Endothelial cell (in vitro differentiated cells): ENCODE measurements around the gene ACSL3. TPM values are rescaled to one million over a fixed set of nuclear protein-coding genes. Genes with fewer than 3 reads are reported as not detected.

Source experiments
- DNase-seq: peaks from one replicate; pipeline ENCODE4 v3.0.0; 2021; ENCODE audit warnings: low spot score
- H3K27ac Mint-ChIP-seq: one replicate; pipeline ENCODE4 v1.8.0; 2021; ENCODE audit warnings: mixed read lengths, inconsistent platforms; ENCODE audit not compliant: unreplicated experiment
- H3K27me3 Mint-ChIP-seq: one replicate; pipeline ENCODE4 v1.8.0; 2021; ENCODE audit warnings: mild to moderate bottlenecking, moderate library complexity, mixed read lengths, inconsistent platforms; ENCODE audit not compliant: unreplicated experiment
- H3K36me3 Mint-ChIP-seq: one replicate; pipeline ENCODE4 v1.8.0; 2021; ENCODE audit warnings: mild to moderate bottlenecking, low read depth, mixed read lengths, inconsistent platforms; ENCODE audit not compliant: unreplicated experiment
- H3K4me1 Mint-ChIP-seq: one replicate; pipeline ENCODE4 v1.8.0; 2021; ENCODE audit warnings: mild to moderate bottlenecking, mixed read lengths, inconsistent platforms; ENCODE audit not compliant: unreplicated experiment
- H3K4me3 Mint-ChIP-seq: one replicate; pipeline ENCODE4 v1.8.0; 2021; ENCODE audit warnings: mild to moderate bottlenecking, mixed read lengths, inconsistent platforms; ENCODE audit not compliant: unreplicated experiment
- H3K9me3 Mint-ChIP-seq: one replicate; pipeline ENCODE4 v1.8.0; 2021; ENCODE audit warnings: mixed read lengths, inconsistent platforms; ENCODE audit not compliant: unreplicated experiment
- long read RNA-seq: library from polyadenylated mRNA; unstranded; transcript quantifications from one replicate; pipeline ENCODE4 v2.0.0, GENCODE V29; 2020; ENCODE audit not compliant: unreplicated experiment
- total RNA-seq: library from RNA; stranded (reverse); fragmentation: NEBNext Ultra II Directional; extraction: Animal tissue kit (Norgen Biotek cat#: 25700); gene quantifications from one replicate; pipeline ENCODE4 v1.2.1, GENCODE V29; 2021; ENCODE audit not compliant: unreplicated experiment
- TF ChIP-seq, protein P1 (sequence below): fragments of 200-600 bp; sonication (generic); IDR thresholded peaks from one replicate; pipeline ENCODE4 v1.5.0; 2021; ENCODE audit warnings: antibody characterized with exemption; ENCODE audit not compliant: unreplicated experiment

Gene ACSL3
- total RNA-seq, result 163 TPM
- long read RNA-seq, full-length matches to known transcripts, result 38 of 44 reads
- long read RNA-seq, partial matches to known transcripts, result 4 of 44 reads
- long read RNA-seq, other reads (novel, unspliced or antisense), result 2 of 44 reads

- DNase-seq, result peak; percentile 99
- Mint-ChIP-seq H3K36me3 (peaks cover 4% of the 10 kb centered on the region), H3K4me1 (peaks cover 20% of the 10 kb centered on the region), H3K27ac (peak within 1 kb of the TSS; percentile 94), H3K9me3 (no peaks in the 10 kb centered on the region), H3K27me3 (peaks cover 4% of the 10 kb centered on the region), H3K4me3 (peak within 1 kb of the TSS; percentile 85)
- TF ChIP-seq, protein P1, sequence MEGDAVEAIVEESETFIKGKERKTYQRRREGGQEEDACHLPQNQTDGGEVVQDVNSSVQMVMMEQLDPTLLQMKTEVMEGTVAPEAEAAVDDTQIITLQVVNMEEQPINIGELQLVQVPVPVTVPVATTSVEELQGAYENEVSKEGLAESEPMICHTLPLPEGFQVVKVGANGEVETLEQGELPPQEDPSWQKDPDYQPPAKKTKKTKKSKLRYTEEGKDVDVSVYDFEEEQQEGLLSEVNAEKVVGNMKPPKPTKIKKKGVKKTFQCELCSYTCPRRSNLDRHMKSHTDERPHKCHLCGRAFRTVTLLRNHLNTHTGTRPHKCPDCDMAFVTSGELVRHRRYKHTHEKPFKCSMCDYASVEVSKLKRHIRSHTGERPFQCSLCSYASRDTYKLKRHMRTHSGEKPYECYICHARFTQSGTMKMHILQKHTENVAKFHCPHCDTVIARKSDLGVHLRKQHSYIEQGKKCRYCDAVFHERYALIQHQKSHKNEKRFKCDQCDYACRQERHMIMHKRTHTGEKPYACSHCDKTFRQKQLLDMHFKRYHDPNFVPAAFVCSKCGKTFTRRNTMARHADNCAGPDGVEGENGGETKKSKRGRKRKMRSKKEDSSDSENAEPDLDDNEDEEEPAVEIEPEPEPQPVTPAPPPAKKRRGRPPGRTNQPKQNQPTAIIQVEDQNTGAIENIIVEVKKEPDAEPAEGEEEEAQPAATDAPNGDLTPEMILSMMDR, result peak; percentile 47
These were observed at the start of gene ACSL3 for GRCh38 chr2:222860740-222861410. Gene ACSL3 (plus strand): TSS chr2:222861036. CDS start chr2:222908773, 47,737 bp downstream.

DNA sequence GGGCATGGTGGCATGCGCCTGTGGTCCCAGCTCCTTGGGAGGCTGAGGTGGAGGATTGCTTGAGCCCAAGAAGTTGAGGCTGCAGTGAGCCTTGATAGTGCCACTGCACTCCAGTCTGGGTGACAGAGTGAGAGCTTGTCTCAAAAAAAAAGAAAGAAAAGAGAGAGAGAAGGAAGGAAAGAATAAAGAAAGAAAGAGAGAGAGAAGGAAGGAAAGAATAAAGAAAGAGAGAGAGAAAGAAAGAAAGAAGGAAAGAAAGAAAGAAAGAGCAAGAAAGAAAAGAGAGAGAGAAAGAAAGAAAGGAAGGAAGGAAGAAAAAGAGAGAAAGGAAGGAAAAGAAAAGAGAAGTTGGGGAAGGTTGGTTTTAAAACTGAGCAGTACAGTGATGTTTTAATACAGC is 49.0 kb upstream of the ACSL3 start:
- Mint-ChIP-seq H3K27ac (no peak overlapping the region), H3K9me3 (no peaks in the 10 kb centered on the region), H3K4me1 (peaks cover 5% of the 10 kb centered on the region), H3K36me3 (no peaks in the 10 kb centered on the region), H3K4me3 (no peak overlapping the region), H3K27me3 (no peaks in the 10 kb centered on the region)
- TF ChIP-seq, protein P1, result no peak
- no peak for DNase-seq

DNA sequence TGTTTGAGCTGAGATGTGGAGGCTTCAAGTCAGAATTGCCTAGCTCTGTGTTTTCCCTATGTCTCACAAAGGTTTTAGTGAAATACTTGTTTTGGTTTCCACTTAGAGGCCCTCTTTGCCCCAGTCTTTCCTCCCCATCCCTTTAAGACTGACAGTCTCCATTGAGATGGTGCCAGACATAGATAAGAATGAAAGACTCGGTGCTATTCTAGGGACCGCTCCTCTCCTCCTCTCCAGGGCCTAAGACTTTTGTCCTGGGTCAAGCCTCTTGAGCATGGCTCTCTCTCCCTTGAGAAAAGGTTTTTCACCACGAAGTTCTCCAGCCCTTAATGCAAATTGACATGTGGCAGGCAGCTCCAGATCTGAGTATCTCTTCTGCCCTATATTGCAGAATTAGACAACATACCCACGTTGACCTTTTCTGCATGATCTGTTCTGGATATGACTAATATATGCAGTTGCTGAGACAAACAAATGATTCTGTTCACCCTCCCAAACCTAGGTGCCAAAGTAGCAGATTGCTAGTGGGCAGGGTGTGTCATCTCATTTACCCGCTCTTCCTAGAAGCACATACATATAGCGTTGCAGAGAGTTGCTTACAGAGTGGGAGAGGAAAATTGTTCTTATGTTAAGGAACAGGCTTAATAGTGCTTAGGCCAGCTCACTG is 47.5 kb upstream of the ACSL3 start:
- H3K4me1 Mint-ChIP-seq, result peaks cover 5% of the 10 kb centered on the region
- H3K27ac Mint-ChIP-seq, result no peak overlapping the region
- H3K36me3 Mint-ChIP-seq, result no peaks in the 10 kb centered on the region

GRCh38 chr2:222819722-222820333 is 41.0 kb upstream of the ACSL3 start:
- no peaks in the 10 kb centered on the region for H3K27me3 Mint-ChIP-seq
- no peak overlapping the region for H3K27ac Mint-ChIP-seq
- no peaks in the 10 kb centered on the region for H3K36me3 Mint-ChIP-seq
- H3K4me3 Mint-ChIP-seq, result no peak overlapping the region
- no peaks in the 10 kb centered on the region for H3K4me1 Mint-ChIP-seq
- TF ChIP-seq, protein P1, result no peak
- H3K9me3 Mint-ChIP-seq, result no peaks in the 10 kb centered on the region
- DNase-seq, result no peak

More for the DNA sequence above, 47.5 kb upstream of the ACSL3 start:
- Mint-ChIP-seq H3K9me3 (no peaks in the 10 kb centered on the region), H3K27me3 (no peaks in the 10 kb centered on the region), H3K4me3 (no peak overlapping the region)
- DNase-seq, result no peak
- TF ChIP-seq, protein P1, result no peak
